Stimulated activated CD4-positive, alpha-beta T cell treated with anti-CD3 and anti-CD28 coated beads, TNF-alpha, amount 100 ng/mL, for 48 hours (primary cell): ENCODE data around the gene ZNF597.

ENCODE experiments used
- DNase-seq, 3 donors: peaks; one replicate each; pipeline ENCODE4 v3.0.0-alpha.2; 2020; ENCODE audit warnings: low read depth in 3 of 3

Gene ZNF597, protein sequence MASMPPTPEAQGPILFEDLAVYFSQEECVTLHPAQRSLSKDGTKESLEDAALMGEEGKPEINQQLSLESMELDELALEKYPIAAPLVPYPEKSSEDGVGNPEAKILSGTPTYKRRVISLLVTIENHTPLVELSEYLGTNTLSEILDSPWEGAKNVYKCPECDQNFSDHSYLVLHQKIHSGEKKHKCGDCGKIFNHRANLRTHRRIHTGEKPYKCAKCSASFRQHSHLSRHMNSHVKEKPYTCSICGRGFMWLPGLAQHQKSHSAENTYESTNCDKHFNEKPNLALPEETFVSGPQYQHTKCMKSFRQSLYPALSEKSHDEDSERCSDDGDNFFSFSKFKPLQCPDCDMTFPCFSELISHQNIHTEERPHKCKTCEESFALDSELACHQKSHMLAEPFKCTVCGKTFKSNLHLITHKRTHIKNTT

DNA sequence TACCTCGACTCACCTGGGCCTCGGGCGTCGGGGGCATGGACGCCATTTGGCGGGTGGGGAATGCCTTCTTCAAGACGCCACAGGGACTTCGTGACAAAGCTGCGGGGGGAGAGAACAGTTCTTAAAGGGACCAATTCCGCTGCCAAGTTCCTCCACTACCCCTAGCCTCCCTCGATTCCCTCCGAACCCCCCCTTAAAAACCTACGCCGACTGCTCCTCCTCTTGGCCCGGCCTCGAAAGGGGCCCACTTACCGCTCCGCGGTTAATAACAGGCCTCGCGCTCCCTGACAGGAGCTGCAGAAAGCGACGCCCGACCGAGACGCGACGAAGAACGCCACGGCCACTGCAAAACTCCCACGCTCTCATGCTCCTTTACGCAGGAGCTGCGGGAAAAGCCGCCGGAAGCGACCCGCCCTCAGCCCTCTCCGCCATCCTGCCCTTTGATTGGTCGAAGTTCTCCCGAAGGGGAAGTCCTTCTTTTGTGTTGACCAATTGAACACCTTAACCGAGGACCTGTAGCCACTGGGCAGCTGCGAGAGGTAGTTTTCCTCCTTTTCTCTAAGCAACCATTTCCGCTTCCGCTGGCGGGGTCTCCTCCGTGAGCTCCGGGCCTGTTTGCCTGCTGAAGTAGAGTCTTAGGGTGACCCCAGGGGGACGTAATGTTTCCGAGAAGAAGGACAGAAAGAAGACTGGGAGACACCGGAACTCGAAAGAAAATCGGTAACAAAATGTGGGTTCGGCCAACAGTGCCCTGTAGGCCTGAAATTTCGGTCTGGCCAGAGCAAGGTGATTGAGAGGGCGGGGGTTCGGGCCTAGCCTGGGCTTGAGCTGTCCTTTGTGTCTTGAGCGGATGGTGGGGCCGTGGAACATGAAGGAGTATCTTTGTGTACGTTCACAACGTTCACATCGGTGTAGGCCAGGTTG, at the start of gene ZNF597, which contains the start of gene NAA60:
ZNF597 (minus strand) TSS at position 397 of the 924 bp plus-strand sequence; CDS start at position 46, 351 bp downstream.
NAA60 (plus strand) TSS at position 573 of the 924 bp plus-strand sequence. CDS start 32,548 bp downstream, outside the sequence.
- peak; percentile 55 to 76 (median 58) for DNase-seq

DNA sequence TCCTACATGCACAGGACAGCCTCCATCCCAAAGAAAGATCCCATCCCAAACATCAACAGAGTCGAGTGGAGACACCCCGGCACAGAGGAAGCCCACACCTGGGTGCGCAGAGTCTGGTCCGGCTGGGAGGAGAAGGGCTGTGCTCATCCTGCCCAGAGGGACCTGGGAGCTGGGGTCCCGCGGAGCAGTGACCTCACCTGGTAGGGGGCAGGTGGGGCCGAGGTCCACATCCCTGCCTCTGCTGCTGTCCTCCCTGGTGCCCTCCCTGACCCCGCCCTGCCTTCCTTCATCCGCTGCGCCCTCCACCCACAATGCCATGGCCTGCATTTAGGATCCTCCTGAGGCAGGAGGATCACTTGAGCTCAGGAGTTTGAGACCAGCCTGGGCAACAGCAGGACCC, 49.1 kb upstream of the ZNF597 start:
- DNase-seq, result no peak

DNA sequence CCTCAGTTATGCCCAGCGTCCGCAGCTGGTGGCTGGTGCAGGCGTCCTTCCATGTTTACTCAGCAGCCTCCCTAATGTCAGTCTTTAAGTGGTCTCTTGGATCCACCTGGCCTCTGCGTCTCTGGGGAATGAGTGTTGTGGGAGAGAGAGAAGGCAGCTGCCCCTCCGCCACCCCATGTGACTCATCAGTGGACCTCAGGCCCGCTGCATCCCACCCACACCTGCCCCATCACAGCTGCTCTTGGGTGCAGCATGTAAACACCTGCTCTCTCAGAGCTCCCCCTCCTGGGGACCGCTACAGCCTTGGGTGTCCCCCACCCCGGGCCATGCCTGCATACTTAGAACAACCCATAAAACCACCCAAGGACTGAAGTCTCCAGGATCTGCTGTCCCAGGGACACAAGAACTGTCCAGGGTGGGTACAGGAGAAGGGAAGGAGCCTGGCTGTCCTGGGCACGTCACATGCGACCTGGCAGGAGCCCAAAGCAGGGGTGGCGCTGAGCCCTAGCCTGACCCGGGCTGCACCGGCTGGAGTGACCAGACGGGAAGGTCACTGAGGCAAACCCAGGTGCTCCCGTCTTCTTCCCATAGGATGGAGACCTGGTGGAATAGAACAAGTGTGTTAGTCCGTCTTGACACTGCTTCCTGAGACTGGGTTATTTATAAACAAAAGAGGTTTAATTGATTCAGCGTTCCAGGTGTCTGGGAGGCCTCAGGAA, 47.8 kb upstream of the ZNF597 start:
- DNase-seq, result no peak

DNA sequence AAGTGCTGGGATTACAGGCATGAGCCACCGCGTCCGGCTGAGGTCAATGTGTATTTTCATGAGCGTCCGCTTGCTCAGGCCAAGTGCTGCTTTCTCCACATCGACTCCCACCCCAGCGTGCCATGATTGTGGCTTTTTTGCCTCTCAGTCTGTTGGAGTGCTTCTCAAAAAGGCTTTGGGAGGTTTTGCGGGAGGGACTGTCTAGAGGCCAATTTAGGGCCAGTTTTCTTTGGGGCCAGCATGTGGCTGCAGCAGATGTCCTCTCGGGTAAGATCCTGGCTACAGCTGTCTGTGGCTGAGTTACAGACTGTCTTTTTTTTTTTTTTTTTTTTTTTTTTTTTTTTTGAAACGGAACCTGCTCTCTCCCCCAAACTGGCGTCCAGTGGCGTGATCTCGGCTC, 45.5 kb upstream of the ZNF597 start:
- DNase-seq, result no peak

DNA sequence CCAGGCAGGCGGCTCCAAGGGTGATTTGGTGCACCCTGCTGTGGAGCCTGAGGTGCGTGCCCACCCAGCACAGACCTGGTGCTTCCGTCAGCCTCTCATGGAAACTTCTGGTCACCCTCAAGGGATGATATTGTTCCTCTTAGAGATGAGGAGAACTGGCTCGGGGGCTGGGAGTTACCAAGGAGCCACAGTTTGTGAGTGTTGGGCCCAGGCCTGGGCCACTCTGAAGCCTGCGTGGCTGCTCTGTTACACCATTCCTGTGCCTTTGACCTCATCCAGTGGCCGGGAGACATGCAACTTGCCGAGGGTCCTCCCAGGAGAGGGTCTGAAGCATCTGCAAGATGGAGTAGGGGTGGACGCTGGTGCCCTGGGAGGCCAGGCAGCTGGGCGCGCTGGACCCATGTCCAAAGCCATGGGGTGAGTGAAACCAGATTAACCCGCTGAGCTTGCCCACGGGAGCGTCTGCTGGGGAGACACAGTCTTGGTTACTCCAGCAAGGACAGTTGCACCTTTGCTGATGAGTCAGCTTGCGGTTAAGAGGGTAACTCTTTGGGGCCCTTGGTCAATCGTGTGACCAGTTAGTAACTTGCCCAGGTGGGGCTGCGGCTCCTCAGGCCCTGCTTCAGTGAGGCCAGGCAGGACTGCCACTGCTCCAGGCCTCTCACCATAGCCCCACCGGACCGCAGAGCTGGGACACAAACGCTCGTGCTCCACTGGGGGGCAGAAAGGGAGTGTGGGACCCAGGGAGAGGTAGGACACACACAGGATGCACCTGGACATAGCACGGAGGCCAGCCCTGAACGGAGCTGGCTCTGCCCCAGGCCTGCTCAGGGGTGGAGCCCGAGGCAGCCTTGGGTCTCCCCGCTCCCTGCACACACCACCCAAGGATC, 44.5 kb upstream of the ZNF597 start:
- no peak for DNase-seq

DNA sequence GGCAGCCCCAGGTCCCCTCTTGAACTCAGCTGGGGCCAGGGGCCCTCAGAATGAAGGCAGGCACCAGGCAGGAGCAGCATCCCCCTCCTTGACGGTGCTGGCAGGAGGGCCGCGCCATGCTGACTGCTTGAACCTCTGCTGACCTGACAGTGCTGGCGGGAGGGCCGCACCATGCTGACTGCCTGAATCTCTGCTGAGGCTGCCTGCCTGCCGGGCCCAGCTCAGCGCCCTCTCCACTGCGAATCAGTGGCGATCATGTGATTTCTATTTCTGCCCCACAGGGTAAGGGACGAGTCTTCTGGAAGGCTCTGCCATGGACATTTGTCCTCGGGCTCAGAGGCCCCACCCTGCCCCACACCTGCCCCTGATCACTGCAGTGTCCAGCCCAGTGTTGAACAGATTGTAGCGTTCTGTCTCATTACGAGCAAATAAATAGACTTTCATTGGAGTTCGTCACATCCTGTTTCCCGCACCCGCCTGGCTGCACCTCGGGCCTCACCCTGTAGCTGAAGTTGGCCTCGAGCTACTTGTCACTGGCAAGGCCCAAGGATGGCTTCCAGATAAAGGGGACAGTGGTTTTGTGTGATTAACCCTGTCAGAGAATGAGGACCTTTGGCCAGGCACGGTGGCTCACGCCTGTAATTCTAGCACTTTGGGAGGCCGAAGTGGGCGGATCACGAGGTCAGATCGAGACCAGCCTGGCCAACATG, 43.4 kb upstream of the ZNF597 start:
- no peak for DNase-seq

DNA sequence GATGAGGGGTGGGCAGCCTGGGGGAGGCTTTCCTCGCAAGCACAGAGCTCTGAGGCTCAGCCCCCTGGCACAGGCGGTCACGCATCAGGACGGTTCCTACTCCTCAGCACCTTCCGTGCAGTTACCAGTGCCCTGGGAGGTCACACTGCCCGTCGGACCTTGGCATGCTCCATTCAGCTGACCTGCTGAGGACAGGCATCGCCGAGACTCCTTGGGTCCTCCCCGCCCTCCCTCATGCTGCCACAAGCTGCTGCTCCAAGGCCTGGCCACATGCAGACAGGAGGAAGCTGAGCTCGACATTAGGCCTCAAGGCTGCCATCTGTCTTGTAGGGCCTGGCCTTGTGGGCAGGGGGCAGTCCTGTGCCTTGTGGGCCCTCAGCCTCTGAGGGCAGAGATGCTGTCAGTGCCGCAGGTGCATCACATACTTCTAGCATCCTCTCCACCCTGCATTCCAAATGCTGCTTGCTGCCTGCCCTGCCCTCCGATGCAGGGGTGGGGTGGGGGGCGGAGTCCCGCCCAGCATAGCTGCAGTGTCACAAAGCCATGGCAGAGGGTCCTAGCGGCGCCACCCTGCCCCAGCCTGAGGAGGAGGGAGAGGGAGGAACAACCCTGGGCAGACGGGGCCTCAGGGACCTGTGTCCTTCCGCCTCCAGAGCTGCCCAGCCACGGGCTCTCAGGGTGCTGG, 42.7 kb upstream of the ZNF597 start:
- no peak for DNase-seq

DNA sequence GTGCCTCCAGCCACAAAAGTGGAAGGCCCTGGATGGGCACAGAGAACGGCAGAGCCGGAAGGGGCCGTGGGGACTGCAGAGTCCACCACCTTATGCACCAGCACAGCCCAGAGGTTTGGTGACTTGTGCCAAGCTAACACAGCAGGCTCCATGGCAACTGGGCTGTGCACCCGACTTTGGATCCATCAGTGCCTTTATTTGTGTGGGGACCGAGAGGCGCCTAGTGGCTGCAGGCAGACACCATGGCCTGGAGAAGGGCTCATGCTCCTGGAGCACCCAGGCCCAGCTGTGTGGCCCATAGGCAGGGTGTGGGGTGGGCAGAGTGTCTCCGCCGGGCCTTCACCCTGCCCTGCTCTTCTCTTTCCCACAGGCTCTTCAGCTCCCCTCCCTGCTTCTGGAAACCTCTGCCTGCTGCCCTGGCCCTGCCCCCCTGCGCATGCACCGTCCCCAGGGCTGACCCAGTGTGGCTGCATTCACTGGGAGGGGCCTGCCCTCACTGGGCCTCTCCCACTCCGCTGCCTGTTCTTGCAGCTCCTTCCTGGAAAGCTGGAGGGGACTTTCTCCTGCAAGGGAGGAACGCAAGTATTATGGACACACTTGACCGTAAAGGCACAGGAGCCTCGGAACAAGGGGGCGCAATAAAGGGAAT, 41.9 kb upstream of the ZNF597 start:
- DNase-seq, result no peak

DNA sequence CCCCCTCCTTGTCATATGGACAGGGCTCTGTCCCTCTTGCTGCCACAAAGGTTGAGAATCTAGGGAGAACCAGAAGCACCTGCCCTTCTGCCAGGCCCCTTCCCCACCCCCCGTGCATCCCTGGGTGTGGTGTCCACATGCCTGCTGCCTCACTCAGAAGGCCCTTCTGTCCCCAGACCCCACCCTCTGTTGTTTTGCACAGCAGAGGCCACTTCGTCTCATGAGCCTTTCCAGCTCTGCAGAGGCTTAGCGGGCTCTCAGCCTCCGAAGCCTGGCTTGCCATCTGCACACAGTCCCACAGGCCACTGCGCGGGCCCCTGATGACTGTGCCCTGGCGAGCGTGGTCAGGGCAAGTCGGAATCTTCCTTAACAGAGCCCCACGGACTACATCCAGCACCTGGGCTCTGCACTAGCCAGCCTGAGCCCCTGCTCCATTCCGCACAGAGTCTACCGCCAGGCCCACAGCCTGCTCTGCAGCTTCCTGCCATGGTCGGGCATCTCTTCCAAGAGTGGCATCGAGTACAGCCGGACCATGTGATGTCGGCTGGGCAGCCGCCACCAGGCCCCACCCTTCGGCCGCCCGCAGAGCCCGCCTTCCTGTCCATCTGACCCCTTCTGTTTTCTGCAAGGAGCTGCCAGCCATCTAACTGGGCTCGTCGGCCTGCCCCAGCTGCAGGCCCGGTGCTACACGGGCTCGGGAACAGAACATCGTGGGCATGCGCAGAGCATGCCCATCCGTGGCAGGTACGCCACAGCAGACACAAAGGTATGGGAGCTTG, 41.2 kb upstream of the ZNF597 start:
- no peak for DNase-seq

DNA sequence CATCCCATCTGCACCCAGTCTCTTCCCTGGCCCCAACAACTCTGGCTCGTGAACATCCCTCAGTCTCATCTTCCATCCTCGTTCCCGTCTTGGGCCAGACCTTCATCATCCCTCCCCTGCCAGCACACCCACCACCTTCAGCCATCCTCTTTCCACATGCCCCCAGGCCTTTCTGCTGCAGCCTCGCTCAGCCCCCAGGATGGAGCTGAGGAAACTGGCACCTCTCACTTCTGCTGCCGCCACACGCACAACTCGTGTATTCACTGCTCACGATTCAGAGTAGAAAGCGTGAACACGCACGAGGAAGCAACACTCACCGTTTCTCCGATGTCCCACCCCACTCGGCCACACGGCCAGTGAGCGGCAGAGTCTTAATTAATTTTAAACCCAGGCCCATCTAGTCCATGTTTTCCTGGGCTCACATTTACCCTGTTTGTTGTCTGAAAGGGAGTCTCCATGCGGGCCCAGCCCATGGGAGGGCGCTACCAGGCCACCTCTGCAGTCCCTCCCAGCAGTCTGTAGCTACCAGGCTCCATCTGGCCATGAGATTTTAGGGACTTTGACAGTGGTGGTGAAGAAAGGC, 39.4 kb upstream of the ZNF597 start:
- no peak for DNase-seq

DNA sequence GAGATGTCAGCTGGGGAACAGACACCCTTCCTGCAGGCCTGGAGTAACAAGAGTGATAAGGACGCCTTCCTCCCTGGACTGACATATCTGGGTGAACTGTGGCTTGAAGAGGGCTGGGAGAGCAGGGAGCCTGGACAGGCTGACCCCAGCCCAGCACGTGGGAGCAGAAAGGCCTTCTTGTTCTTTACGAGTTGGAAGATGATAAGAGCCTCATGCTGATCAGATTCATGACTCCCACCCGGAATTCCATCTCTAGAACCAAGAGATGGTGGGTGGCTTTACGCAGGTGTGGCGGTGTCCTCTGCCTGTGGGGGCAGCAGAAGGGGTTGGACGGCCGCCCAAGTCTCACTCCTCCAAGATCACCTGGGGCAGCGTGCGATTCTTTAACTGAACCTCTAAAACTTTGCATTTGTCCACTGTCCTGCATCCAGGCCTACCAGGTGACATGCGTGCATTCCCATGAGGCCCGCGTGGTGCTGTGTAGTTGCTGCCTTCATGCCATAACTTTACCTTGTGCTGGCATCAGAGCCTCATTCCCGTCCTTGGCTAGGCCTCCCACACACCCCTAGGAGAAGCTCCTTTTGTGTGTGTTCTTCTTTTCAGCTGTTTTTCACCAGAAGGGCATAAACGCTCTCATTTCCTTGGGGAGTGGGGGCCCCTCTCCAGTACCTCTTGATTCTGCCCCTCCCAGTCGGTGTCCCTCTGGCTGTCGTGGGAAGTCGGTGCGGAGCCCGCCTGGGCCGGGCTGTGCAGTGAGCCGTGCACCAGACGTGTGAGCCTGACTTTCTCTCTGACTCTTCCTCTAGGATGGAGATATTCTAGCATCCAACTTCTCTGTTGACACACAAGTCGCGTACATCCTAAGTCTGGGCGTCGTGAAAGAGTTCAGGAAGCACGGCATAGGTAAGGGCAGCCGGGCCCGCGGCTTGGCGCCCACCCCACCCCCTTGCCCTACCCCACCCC, 38.7 kb upstream of the ZNF597 start:
- no peak for DNase-seq

DNA sequence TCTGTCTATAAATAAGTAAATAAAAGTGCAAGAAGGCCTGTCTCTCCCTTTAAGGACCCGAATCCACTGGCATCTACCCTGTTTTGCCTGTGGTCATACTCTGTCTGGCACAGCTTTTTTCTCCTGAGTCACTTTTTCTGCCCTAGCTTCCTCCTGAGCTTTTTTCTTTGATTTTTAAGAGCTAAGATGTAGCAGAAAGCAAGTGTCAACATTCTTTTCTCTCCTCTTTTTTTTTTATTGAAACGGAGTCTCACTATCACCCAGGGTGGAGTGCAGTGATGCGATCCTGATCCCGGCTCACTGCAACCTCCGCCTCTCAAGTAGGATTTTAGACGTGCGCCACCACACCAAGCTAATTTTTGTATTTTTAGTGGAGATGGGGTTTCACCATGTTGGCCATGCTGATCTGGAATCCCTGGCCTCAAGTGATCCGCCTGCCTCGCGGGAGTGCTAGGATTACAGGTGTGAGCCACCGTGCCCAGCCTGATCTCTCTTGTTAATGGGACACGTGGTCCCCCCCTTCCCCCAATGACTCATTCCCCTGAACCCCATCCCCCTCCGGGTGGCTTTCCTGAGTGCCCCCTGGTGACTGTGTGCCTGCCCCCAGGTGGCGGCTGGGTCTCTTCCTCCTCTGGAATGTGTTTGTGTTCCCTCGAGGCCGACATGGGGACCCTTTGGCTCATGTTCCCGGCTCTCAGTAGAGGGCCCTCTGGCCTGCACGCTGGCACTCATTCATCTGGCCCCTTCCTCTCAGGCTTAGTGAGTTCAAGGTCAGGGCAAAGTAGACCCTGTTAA, 37.8 kb upstream of the ZNF597 start:
- DNase-seq, result no peak

DNA sequence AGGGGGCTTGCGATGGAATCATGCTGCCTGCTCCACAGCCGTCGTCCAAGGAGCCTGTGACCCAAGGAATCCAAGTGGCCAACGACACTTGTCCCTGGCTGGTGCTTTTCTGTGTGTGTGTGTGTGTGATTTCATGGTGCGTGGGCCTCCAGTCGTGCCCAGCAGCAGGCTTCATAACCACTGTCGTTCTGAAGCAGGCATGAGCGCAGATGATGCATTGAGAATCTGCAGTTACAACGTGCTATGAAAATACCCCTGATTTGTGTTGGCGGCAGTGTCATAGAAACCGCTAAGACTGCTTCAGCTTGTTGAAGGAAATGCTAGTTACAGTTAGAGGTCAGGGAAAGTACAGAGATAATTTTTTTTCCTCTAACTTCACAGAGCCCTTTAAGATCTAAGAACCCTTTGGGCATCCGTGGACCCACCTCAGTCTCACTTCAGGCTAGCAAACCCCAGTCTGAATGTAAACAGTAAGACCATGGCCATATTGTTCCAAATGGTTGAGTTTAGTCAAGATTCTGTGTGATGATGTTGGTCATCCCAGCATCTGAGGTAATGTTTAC, 36.4 kb upstream of the ZNF597 start:
- no peak for DNase-seq

DNA sequence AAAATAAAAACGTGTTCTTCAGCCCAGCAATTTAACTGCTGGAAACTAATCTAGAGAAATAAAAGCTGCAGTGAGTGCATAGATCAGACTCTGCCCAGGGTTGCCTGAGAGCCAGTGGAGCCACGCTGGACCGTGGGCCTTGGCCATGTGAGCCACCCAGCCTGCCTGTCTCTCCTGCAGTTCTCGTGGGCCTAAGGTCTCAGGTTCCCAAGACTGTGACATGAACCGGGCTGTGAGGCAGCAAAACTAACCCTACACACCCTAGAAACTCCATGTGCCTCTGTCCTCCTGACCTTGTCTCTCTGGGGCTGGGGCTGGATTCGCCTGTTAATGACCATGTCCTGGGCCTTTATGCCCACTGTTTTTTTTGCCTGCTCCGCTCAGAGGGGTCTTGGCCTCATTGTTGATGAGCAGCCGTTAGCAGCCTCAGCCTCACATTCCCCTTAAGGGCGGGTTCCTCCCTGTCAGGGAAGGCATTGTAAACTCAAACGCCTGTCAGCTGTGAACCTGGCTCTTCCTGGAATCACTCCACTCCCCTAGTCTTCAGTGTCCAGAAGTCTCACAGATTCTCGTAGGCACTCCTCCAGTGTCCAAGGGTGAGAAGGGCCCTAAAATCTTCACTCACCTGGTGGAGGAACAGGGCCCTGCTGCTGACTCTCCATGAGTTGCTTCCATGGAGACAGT, 35.1 kb upstream of the ZNF597 start:
- DNase-seq, result no peak

DNA sequence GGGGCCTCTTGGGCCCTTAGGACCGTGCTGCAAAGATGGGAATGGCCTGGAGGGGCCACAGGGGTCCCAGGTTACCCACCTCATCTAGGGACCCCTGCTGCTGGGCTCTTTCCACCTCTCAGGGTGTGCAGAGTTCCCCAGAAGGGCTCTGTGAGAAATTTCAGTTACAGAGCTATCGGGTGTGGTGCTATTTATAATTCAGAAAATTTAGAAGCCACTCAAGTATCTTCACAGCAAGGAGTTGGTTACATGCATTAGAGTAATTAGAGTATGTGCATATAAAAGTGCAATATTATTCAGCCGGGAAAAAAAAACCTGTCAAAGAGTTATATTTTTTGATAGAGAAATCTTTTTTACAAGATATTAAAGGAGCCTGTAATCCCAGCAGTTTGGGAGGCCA, 33.1 kb upstream of the ZNF597 start:
- DNase-seq, result no peak
